Psoas muscle (tissue), 8 donors: ENCODE results near the gene MAP3K5. TPM values are rescaled to one million over a fixed set of nuclear protein-coding genes. Genes with fewer than 3 reads are reported as not detected.

Experiments
- ATAC-seq, 4 donors: fragments of 200-7000 bp; cut with Tn5 transposase; one replicate each; pipeline ENCODE4 v1.9.1; 2020; ENCODE audit warnings: moderate library complexity in 3 of 4, mild to moderate bottlenecking in 2 of 4
- DNase-seq, 2 donors: peaks; one replicate each; pipeline ENCODE4 v3.0.0-alpha.2; 2020
- H3K27ac ChIP-seq: fragments of 200-600 bp; one replicate; pipeline ENCODE4 v1.8.0; 2022
- H3K27me3 ChIP-seq, 3 donors: fragments of 200-600 bp in 1 of 3; one replicate each; pipeline versions ENCODE4 v1.6.1 to v1.8.0; 2013 to 2022; ENCODE audit warnings: low read length in 2 of 3, mild to moderate bottlenecking in 2 of 3, moderate library complexity in 1 of 3; ENCODE audit not compliant: insufficient read depth in 3 of 3
- H3K36me3 ChIP-seq, 2 donors: fragments of 200-600 bp in 1 of 2; one replicate each; pipeline versions ENCODE4 v1.6.1 to v1.8.0; 2013 to 2022; ENCODE audit warnings: low read depth in 1 of 2, mild to moderate bottlenecking in 1 of 2, moderate library complexity in 1 of 2; ENCODE audit not compliant: insufficient read depth in 1 of 2
- H3K4me1 ChIP-seq: fragments of 200-600 bp; one replicate; pipeline ENCODE4 v1.8.0; 2022
- H3K4me3 ChIP-seq: fragments of 200-600 bp; one replicate; pipeline ENCODE4 v1.8.0; 2022; ENCODE audit warnings: mild to moderate bottlenecking
- H3K9me3 ChIP-seq: fragments of 200-600 bp; one replicate; pipeline ENCODE4 v1.8.0; 2022
- CTCF ChIP-seq: fragments of 200-600 bp; IDR thresholded peaks from one replicate; pipeline ENCODE4 v1.8.0; 2022; ENCODE audit warnings: antibody characterized with exemption
- WGBS, 3 donors: extraction: QIAGEN DNeasy Blood & Tissue Kit; methylation state at CpG; one replicate each; pipeline versions ENCODE4 v1.1.6 to v1.1.7; 2013; 5-methylcytosine and 5-hydroxymethylcytosine counted together
- intact Hi-C, 2 donors: fragments of 100-400 bp; cut with DNase I; formaldehyde crosslinking; loops; one replicate each; pipeline versions ENCODE4 v1.11.0 to v1.14.2; 2022
- polyA plus RNA-seq, 3 donors: library from polyadenylated mRNA; stranded (reverse); fragments of 200-250 nt; gene quantifications; one replicate each; pipeline ENCODE4 v1.2.3, GENCODE V29; 2013
- total RNA-seq, 4 donors: library from RNA; stranded (reverse); fragmentation: NEBNext Ultra II Directional in 2 of 4; extraction: Animal tissue kit (Norgen Biotek cat#: 25700) in 2 of 4; gene quantifications; one replicate each; pipeline versions ENCODE4 v1.2.1 to v1.2.4, GENCODE V29; 2021 to 2023
- donor health status: healthy with polysubstance abuse.
- donor health status: DM: no; HTN: no; CAD: no; lungs with moderate emphysema.
- donor health status: Bipolar disorder and iron deficiency.
- donor health status: healthy.
- donor health status: DM: yes; HTN: yes; CAD: no.
- donor health status: DM: no; HTN: no; CAD: no.
- donor health status: DM: no; HTN: no; CAD: no.
- donor health status: DM: yes; HTN: yes; CAD: no.

MAP3K5 gene
- total and polyA plus RNA-seq, 7 donors: 0.91 to 8.3 (median 3.8) TPM

GRCh38 chr6:136809091-136809860 is 17.0 kb upstream of the MAP3K5 start:
- no peak overlapping the region for H3K27ac ChIP-seq
- no peak overlapping the region for H3K4me3 ChIP-seq
- intact Hi-C loops: no loop called here
- no peak for ATAC-seq
- H3K36me3 ChIP-seq: no peaks in the 10 kb centered on the region
- DNase-seq: no peak
- 85 to 91% (median 90%) methylated on average over 7 of the region's 7 CpGs for WGBS, 3 donors
- no peaks in the 10 kb centered on the region for H3K4me1 ChIP-seq
- H3K9me3 ChIP-seq: no peaks in the 10 kb centered on the region
- TF ChIP-seq CTCF: no peak
- H3K27me3 ChIP-seq: no peaks in the 10 kb centered on the region

- WGBS, 3 donors: 83 to 91% (median 89%) methylated on average over 1 of the region's 1 CpG
- Histone ChIP-seq H3K27ac (no peak overlapping the region), H3K9me3 (no peaks in the 10 kb centered on the region), H3K4me1 (no peaks in the 10 kb centered on the region), H3K36me3 (no peaks in the 10 kb centered on the region), H3K27me3 (no peaks in the 10 kb centered on the region), H3K4me3 (no peak overlapping the region)
- no peak for ATAC-seq
- DNase-seq: no peak
- no peak for TF ChIP-seq CTCF
- intact Hi-C loops: no loop called here
Measured at GRCh38 chr6:136803608-136804007, 11.3 kb upstream of the MAP3K5 start.

- TF ChIP-seq CTCF: no peak
Measured at GRCh38 chr6:136801581-136801980, 9.3 kb upstream of the MAP3K5 start.

GRCh38 chr6:136798044-136798443 is 5.8 kb upstream of the MAP3K5 start:
- ATAC-seq: no peak
- no peak for TF ChIP-seq CTCF
- Histone ChIP-seq H3K27ac (no peak overlapping the region), H3K4me3 (no peak overlapping the region), H3K27me3 (no peaks in the 10 kb centered on the region), H3K4me1 (peaks cover 4% of the 10 kb centered on the region), H3K9me3 (no peaks in the 10 kb centered on the region), H3K36me3 (no peaks in the 10 kb centered on the region)
- WGBS, 3 donors: 72 to 88% (median 85%) methylated on average over 1 of the region's 1 CpG
- DNase-seq: no peak
- intact Hi-C loops: no loop called here

More at GRCh38 chr6:136801581-136801980, 9.3 kb upstream of the MAP3K5 start:
- Histone ChIP-seq H3K4me1 (no peaks in the 10 kb centered on the region), H3K27me3 (no peaks in the 10 kb centered on the region), H3K36me3 (no peaks in the 10 kb centered on the region), H3K27ac (no peak overlapping the region), H3K9me3 (no peaks in the 10 kb centered on the region), H3K4me3 (no peak overlapping the region)
- ATAC-seq (no peak), DNase-seq (no peak)
- WGBS, 3 donors: 93 to 100% (median 95%) methylated on average over 2 of the region's 2 CpGs
- intact Hi-C loops: no loop called here

GRCh38 chr6:136795996-136796395 is 3.7 kb upstream of the MAP3K5 start:
- intact Hi-C loops: no loop called here
- Histone ChIP-seq H3K9me3 (no peaks in the 10 kb centered on the region), H3K36me3 (no peaks in the 10 kb centered on the region), H3K4me1 (peaks cover 4% of the 10 kb centered on the region), H3K27me3 (no peaks in the 10 kb centered on the region), H3K27ac (no peak overlapping the region), H3K4me3 (no peak overlapping the region)
- WGBS, 3 donors: 92 to 95% (median 95%) methylated on average over 5 of the region's 5 CpGs
- no peak for TF ChIP-seq CTCF
- ATAC-seq (no peak), DNase-seq (no peak)
